Pancreas (tissue), 10 donors: ENCODE results near the gene TRPM3. TPM values are rescaled to one million over a fixed set of nuclear protein-coding genes. Genes with fewer than 3 reads are reported as not detected.

Experiments used
- ATAC-seq, 4 donors: fragments of 200-7000 bp; cut with Tn5 transposase; one replicate each; pipeline versions ENCODE4 v1.8.0 to v1.9.1; 2020; ENCODE audit warnings: mild to moderate bottlenecking in 4 of 4, moderate library complexity in 4 of 4
- DNase-seq, 6 donors: peaks; one replicate each; pipeline ENCODE4 v3.0.0-alpha.2; 2020
- FAIRE-seq: peaks from 2 replicates; lab custom pipeline; 2012; peaks lifted over from hg19 to GRCh38; lab: Jason Lieb, UNC
- H3K27ac ChIP-seq, 4 donors: fragments of 200-600 bp; sonication (generic); 1 replicate in 3 of 4; 2 replicates in 1 of 4; pipeline versions ENCODE4 v1.5.0 to v1.8.0; 2020
- H3K27me3 ChIP-seq, 4 donors: fragments of 200-600 bp; one replicate each; pipeline ENCODE4 v1.8.0; 2021
- H3K36me3 ChIP-seq, 3 donors: fragments of 200-600 bp; sonication (generic) in 1 of 3; one replicate each; pipeline versions ENCODE4 v1.5.0 to v1.8.0; 2020 to 2021
- H3K4me1 ChIP-seq, 3 donors: fragments of 200-600 bp; one replicate each; pipeline ENCODE4 v1.8.0; 2021
- H3K4me3 ChIP-seq, 4 donors: fragments of 200-600 bp; sonication (generic) in 2 of 4; one replicate each; pipeline versions ENCODE4 v1.5.0 to v1.8.0; 2020 to 2021
- H3K9me3 ChIP-seq, 4 donors: fragments of 200-600 bp; one replicate each; pipeline ENCODE4 v1.8.0; 2021
- WGBS, 2 donors: extraction: QIAGEN DNeasy Blood & Tissue Kit; methylation state at CpG; one replicate each; pipeline ENCODE4 v1.1.7; 2013; 5-methylcytosine and 5-hydroxymethylcytosine counted together
- intact Hi-C, 3 donors: fragments of 100-400 bp; cut with DNase I; formaldehyde crosslinking; loops; one replicate each; pipeline versions ENCODE4 v1.11.1 to v1.14.2; 2022
- polyA plus RNA-seq, 2 donors: library from polyadenylated mRNA; stranded (reverse); fragments of 200-250 nt; gene quantifications; one replicate each; pipeline ENCODE4 v1.2.3, GENCODE V29; 2013
- total RNA-seq, 6 donors: library from RNA; stranded (reverse); fragmentation: NEBNext Ultra II Directional in 4 of 6; extraction: Animal tissue kit (Norgen Biotek cat#: 25700) in 4 of 6; gene quantifications; one replicate each; pipeline versions ENCODE4 v1.2.1 to v1.2.4, GENCODE V29; 2021 to 2023
- TF ChIP-seq, protein P1 (sequence below), 4 donors: fragments of 200-600 bp; sonication (generic) in 3 of 4; IDR thresholded peaks; one replicate each; pipeline versions ENCODE4 v1.5.0 to v1.8.0; 2021; ENCODE audit warnings: antibody characterized with exemption in 4 of 4
- donor health status: healthy with polysubstance abuse.
- donor health status: DM: no; HTN: no; CAD: no; lungs with moderate emphysema.
- donor health status: DM: no; HTN: no; CAD: no.
- donor health status: control.
- donor health status: control.
- donor health status: Bipolar disorder and iron deficiency.
- donor health status: DM: yes; HTN: yes; CAD: no.
- donor health status: DM: no; HTN: no; CAD: no.
- donor health status: DM: no; HTN: no; CAD: no.
- donor health status: DM: yes; HTN: yes; CAD: no.

TRPM3 gene
- total and polyA plus RNA-seq, 8 donors: 0.22 to 1.9 (median 0.76) TPM

DNA sequence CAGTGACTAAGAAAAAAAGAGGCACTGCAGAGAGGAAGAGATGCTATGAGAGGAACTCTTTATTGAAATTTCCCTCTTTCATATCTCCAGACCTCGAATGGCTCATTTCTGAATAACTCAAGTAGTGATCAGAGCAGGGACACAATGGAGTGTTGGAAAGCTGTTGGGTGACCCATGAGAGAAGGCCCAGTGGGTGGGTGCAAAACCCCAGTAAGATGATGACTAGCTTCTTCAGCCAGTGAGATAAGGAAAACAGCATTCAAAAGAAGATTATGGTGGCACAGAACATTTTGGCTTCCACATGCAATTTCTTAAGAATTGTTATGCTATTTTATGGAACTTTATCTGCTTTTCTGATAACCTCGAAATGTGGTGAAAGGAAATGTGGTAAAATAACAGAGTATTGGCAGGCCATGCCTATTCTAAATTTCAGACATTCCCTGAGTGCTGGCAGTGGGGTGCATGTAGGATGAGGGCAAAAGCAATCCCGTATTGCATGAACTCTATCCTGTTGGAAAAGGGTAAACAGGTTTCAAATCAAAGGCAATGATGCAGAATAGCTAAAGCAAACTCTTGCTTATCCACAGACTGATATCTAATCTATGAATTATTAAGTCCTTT is 579.0 kb downstream of the TRPM3 start:
- no peak overlapping the region for H3K4me3 ChIP-seq
- WGBS, 2 donors: 65 to 67% methylated on average over 3 of the region's 3 CpGs
- no peaks in the 10 kb centered on the region for H3K27me3 ChIP-seq
- TF ChIP-seq, protein P1, sequence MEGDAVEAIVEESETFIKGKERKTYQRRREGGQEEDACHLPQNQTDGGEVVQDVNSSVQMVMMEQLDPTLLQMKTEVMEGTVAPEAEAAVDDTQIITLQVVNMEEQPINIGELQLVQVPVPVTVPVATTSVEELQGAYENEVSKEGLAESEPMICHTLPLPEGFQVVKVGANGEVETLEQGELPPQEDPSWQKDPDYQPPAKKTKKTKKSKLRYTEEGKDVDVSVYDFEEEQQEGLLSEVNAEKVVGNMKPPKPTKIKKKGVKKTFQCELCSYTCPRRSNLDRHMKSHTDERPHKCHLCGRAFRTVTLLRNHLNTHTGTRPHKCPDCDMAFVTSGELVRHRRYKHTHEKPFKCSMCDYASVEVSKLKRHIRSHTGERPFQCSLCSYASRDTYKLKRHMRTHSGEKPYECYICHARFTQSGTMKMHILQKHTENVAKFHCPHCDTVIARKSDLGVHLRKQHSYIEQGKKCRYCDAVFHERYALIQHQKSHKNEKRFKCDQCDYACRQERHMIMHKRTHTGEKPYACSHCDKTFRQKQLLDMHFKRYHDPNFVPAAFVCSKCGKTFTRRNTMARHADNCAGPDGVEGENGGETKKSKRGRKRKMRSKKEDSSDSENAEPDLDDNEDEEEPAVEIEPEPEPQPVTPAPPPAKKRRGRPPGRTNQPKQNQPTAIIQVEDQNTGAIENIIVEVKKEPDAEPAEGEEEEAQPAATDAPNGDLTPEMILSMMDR (IDR thresholded peaks at IDR 0.05): no peak
- no peak for ATAC-seq
- FAIRE-seq: no peak
- DNase-seq: no peak
- H3K27ac ChIP-seq: no peak overlapping the region
- H3K36me3 ChIP-seq: no peaks in the 10 kb centered on the region
- intact Hi-C loops: no loop called here
- H3K9me3 ChIP-seq: no peaks in the 10 kb centered on the region
- no peaks in the 10 kb centered on the region for H3K4me1 ChIP-seq

DNA sequence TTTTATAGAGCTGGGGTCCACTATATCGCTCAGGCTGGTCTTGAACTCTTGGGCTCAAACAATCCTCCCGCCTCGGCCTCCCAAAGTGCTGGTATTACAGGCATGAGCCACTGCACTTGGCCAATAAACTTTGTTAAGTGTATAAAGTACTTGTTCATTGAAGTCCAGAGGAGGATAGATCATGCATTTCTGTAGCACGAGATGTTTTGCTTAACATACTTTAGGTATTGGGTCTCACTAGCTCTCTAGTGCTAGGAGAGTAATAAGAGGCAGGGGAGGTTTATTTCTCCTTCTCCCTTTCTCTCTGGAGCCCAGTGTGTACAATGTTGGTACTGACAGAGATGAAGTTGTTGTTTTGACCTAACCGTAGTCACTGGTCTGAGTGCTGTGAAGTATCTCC is 581.4 kb downstream of the TRPM3 start:
- intact Hi-C loops: no loop called here
- WGBS, 2 donors: 87 to 90% methylated on average over 5 of the region's 5 CpGs

DNA sequence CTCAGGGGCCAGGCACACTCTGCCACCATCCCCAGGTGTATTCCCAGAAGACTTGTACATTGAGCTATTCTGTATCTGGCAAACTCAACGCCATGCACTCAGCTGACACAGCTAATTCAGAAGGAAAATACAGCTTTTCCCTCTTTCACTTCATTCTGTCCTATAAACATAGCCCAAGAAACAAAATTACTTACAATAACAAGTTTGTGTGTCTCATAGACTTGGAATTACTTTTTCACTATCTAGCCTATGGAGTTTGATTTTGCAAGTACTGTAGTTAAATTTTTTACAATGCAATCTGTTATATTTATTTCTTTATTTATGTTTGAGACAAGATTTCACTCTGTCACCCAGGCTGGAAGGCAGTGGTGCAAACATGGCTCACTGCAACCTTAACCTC is 581.9 kb downstream of the TRPM3 start:
- intact Hi-C loops: no loop called here
- WGBS, 2 donors: 64 to 76% methylated on average over 1 of the region's 1 CpG
- H3K4me3 ChIP-seq: no peak overlapping the region

More for the DNA sequence above, 581.4 kb downstream of the TRPM3 start:
- FAIRE-seq (no peak), DNase-seq (no peak), ATAC-seq (no peak)
- Histone ChIP-seq H3K9me3 (no peaks in the 10 kb centered on the region), H3K27me3 (no peaks in the 10 kb centered on the region), H3K4me3 (no peak overlapping the region), H3K27ac (no peak overlapping the region), H3K4me1 (no peaks in the 10 kb centered on the region), H3K36me3 (no peaks in the 10 kb centered on the region)
- TF ChIP-seq, protein P1 (IDR thresholded peaks at IDR 0.05): no peak

DNA sequence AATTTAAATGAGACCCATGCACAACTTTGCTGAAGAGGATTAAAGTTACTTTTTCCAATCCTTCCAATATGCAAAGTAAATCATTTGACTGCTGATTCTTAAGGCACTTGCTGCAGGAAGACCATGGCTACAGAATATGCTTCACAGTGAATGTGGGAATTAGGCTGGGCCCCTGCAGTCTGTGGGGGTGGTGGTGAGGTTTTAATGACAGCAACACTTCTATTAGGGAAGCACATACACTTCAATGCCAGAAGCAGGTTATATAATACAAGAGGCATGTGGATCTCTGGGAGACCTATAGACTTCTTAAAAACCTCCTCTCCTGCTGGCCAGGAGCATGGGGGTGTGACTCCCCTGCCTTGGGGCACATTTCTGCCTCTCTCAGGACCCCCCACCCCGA is 582.4 kb downstream of the TRPM3 start:
- DNase-seq: no peak
- no peak for FAIRE-seq
- TF ChIP-seq, protein P1 (IDR thresholded peaks at IDR 0.05): no peak
- H3K4me3 ChIP-seq: no peak overlapping the region
- no peaks in the 10 kb centered on the region for H3K27me3 ChIP-seq
- H3K4me1 ChIP-seq: no peaks in the 10 kb centered on the region
- intact Hi-C loops: no loop called here
- H3K9me3 ChIP-seq: no peaks in the 10 kb centered on the region
- 80 to 100% methylated on average over 1 of the region's 1 CpG for WGBS, 2 donors
- no peaks in the 10 kb centered on the region for H3K36me3 ChIP-seq
- ATAC-seq: no peak
- no peak overlapping the region for H3K27ac ChIP-seq

More for the DNA sequence above, 581.9 kb downstream of the TRPM3 start:
- no peak for ATAC-seq
- DNase-seq: no peak
- Histone ChIP-seq H3K4me1 (no peaks in the 10 kb centered on the region), H3K36me3 (no peaks in the 10 kb centered on the region), H3K27ac (no peak overlapping the region), H3K9me3 (no peaks in the 10 kb centered on the region), H3K27me3 (no peaks in the 10 kb centered on the region)
- no peak for FAIRE-seq
- TF ChIP-seq, protein P1 (IDR thresholded peaks at IDR 0.05): no peak

DNA sequence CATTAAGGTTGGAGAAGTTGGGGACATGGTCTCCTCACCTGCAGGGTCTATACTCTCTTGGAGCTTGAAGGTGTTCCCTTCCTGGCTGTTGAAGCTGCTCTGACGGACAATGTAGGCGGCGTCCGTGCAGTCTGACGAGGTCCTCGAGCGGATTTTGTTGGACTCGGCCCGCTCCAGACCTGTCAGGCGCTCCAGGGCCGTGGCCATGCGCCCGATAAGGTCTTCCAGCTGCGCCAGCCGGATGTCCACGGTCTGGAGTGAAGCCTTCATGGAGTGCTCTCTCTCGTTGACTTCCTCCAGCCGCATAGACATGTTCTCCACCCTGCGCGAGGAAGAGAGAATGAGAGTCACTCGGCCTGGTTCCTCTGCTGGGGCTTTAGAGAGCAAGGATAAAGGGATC is 584.3 kb downstream of the TRPM3 start:
- 90 to 94% methylated on average over 21 of the region's 21 CpGs for WGBS, 2 donors
- ATAC-seq (no peak), FAIRE-seq (no peak), DNase-seq (no peak)
- no peaks in the 10 kb centered on the region for H3K9me3 ChIP-seq
- H3K4me1 ChIP-seq: no peaks in the 10 kb centered on the region
- H3K4me3 ChIP-seq: no peak overlapping the region
- intact Hi-C loops: no loop called here
- TF ChIP-seq, protein P1 (IDR thresholded peaks at IDR 0.05): no peak
- no peak overlapping the region for H3K27ac ChIP-seq
- no peaks in the 10 kb centered on the region for H3K36me3 ChIP-seq
- H3K27me3 ChIP-seq: no peaks in the 10 kb centered on the region
